Measurements from ENCODE around the gene BAHCC1. TPM values are rescaled to one million over a fixed set of nuclear protein-coding genes. Genes with fewer than 3 reads are reported as not detected.

The BAHCC1 gene
- total RNA-seq, 2 experiments from 2014 or later: 0.08 to 0.25 TPM

- Mint-ChIP-seq H3K27ac (no peak overlapping the region), H3K4me3 (no peak overlapping the region), H3K27me3 (peaks cover 17% of the 10 kb centered on the region), H3K4me1 (no peaks in the 10 kb centered on the region), H3K36me3 (no peaks in the 10 kb centered on the region), H3K9me3 (no peaks in the 10 kb centered on the region)
- no peak for DNase-seq
These were observed 15.1 kb upstream of the BAHCC1 start for GRCh38 chr17:81380131-81380530.

DNA sequence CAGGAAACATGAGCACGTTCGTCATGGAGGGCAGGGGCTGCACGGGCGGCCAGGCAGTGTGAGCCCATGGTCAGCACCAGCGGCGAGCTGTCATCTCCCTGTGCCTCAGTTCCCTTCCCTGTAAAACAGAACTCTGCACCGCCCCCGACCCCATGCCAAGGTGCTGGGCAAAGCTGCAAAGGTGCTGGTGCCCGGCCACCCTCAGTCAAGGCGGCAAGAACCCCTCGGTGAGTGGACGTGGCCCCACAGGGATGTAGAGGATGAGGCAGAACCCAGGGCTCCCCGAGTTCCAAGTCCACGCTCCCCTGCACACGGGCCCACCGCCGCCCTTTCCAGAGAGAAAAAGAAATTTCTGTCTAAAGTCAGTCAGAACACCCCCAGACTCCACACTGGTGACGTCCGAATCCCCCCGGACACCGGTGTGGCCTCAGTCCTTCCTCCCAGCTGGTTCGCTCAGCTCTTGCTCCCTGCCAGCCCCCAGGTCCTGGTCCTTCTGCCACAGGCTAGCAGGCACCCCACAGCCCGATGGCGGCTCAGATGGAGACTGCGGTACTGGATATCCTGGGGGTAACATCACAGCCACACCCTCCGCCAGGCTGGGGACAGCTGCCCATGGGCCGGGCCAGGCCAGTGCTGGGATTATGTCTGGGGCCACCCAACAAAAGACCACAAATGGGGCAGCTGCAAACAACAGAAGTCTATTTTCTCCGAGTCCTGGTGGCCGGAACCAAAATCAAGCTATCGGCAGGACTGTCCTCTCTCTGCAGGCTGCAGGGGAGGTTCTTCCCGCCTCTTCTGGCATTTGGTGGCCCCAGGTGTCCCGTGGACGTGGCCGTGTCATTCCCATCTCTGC, 14.4 kb upstream of the BAHCC1 start:
- Mint-ChIP-seq H3K4me3 (no peak overlapping the region), H3K9me3 (no peaks in the 10 kb centered on the region), H3K27me3 (peaks cover 25% of the 10 kb centered on the region), H3K36me3 (no peaks in the 10 kb centered on the region), H3K27ac (no peak overlapping the region), H3K4me1 (no peaks in the 10 kb centered on the region)
- DNase-seq: no peak

GRCh38 chr17:81381632-81382577, 13.4 kb upstream of the BAHCC1 start:
- Mint-ChIP-seq H3K4me3 (no peak overlapping the region), H3K4me1 (peaks cover 1% of the 10 kb centered on the region), H3K27ac (no peak overlapping the region), H3K27me3 (peaks cover 31% of the 10 kb centered on the region), H3K9me3 (no peaks in the 10 kb centered on the region), H3K36me3 (no peaks in the 10 kb centered on the region)
- no peak for DNase-seq

DNA sequence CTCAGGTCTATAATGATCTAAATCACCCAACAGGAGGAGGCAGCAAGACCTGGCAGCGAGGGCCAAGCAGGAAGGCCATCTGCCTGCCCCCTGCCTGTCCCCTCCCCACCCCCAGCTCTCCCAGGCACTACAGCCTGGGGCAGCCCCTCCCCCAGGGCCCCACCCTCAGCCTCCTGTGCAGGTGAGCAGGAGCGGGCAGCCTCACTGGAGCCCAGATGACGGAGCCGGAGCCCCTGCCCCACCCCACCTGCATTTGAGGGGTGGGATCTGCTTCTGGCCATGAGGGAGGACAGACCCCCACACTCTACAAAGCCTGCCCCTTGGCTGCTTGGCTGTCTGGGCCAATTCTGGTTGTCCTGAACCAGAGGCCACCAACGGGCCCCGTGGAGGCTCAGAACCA, 12.4 kb upstream of the BAHCC1 start:
- Mint-ChIP-seq H3K4me1 (peaks cover 1% of the 10 kb centered on the region), H3K27ac (no peak overlapping the region), H3K9me3 (no peaks in the 10 kb centered on the region), H3K27me3 (peaks cover 33% of the 10 kb centered on the region), H3K4me3 (no peak overlapping the region), H3K36me3 (no peaks in the 10 kb centered on the region)
- DNase-seq: no peak

- peaks cover 1% of the 10 kb centered on the region for H3K4me1 Mint-ChIP-seq
- H3K36me3 Mint-ChIP-seq: no peaks in the 10 kb centered on the region
- no peak overlapping the region for H3K4me3 Mint-ChIP-seq
- DNase-seq: no peak
- H3K27ac Mint-ChIP-seq: no peak overlapping the region
- H3K27me3 Mint-ChIP-seq: peaks cover 42% of the 10 kb centered on the region
- H3K9me3 Mint-ChIP-seq: no peaks in the 10 kb centered on the region
These were observed 11.5 kb upstream of the BAHCC1 start for GRCh38 chr17:81383504-81384421.

DNA sequence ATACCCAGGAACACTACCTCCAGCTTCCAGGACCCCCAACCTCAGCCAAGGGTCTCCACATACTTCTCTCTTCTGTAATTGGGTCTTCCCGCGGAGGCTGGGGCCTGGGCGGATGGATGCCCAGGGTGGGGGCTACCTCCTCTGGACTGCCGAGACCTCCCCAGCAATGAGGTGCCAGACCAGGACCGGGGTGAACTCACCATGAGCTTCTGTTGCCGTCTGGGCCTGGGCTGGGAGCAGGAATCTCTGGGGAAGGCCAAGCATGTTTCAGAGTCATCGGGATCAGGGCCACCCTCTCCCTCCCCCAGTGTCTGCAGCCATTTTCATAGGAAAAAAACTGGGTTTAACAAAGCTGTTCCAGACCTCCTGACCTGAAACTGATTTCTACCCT, 10.3 kb upstream of the BAHCC1 start:
- no peak overlapping the region for H3K27ac Mint-ChIP-seq
- no peaks in the 10 kb centered on the region for H3K36me3 Mint-ChIP-seq
- DNase-seq: no peak
- no peaks in the 10 kb centered on the region for H3K9me3 Mint-ChIP-seq
- peaks cover 1% of the 10 kb centered on the region for H3K4me1 Mint-ChIP-seq
- peaks cover 52% of the 10 kb centered on the region for H3K27me3 Mint-ChIP-seq
- no peak overlapping the region for H3K4me3 Mint-ChIP-seq

DNA sequence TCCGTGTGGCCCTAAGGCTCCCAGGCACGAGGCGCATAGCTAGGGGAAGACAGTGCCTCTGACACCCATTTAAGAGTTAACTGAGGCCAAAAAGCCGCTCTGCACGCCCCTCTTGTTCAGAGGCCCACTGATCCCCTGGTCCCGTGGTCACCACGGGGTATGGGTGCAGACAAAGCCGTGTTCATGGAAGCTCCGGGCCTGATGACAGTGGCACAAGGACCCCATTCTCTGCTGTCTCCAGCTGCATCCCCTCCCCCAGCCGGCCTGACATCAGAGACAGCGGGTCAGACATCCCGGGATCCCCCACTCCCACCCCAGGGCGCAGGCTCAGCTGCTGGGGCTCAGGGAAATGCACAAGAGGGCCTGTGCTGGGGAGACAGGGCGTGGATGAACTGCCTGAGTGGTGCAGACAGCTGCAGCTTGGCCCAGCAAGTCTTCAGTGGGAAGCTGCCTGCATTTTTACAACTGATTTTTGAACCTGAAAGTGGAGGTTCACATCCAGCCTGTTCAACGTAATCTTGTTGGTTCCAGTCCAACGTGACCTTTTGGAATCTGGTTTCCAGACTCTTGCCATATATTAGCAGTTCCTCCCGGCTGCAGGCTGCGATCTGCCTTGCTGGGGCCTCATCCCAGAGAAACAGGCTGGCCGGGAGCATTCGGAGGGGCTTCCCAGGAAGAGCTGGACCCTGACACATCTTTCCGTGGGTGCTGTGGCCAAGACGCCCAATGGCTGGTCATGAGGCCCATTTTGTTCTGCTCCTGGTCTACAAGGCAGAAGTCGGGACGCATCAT, 9.7 kb upstream of the BAHCC1 start:
- DNase-seq: no peak
- no peaks in the 10 kb centered on the region for H3K36me3 Mint-ChIP-seq
- no peak overlapping the region for H3K4me3 Mint-ChIP-seq
- H3K27ac Mint-ChIP-seq: no peak overlapping the region
- peaks cover 1% of the 10 kb centered on the region for H3K4me1 Mint-ChIP-seq
- H3K27me3 Mint-ChIP-seq: peaks cover 58% of the 10 kb centered on the region
- no peaks in the 10 kb centered on the region for H3K9me3 Mint-ChIP-seq

DNA sequence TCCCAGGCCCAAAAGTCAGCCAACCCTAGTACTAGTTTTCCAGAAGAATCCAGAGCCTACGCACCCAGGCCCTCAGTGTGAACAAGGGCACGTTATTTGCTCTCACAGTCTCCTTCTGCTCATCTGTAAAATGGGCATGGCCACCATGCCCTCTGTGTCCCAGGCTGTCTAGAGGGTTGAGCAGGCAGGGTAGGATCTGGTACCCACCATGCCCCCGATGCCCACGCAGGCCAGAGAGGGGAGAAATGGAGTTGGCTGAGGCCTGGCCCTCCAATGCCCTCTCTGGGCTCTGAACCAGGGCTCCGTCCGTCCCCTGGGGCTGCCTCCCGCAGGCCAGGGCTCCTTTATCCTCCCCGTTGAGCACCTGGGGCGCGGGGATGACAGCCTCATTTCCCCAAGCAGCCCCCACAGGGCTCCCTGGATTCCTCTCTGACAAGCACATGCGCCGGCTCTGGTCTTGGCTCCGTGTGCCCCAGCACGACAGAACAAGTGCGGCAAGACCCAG, 9.1 kb upstream of the BAHCC1 start:
- H3K27me3 Mint-ChIP-seq: peaks cover 59% of the 10 kb centered on the region
- H3K27ac Mint-ChIP-seq: peak overlapping the region; percentile 35
- peaks cover 1% of the 10 kb centered on the region for H3K4me1 Mint-ChIP-seq
- no peaks in the 10 kb centered on the region for H3K9me3 Mint-ChIP-seq
- peak overlapping the region; percentile 37 for H3K4me3 Mint-ChIP-seq
- DNase-seq: no peak
- H3K36me3 Mint-ChIP-seq: no peaks in the 10 kb centered on the region

GRCh38 chr17:81386646-81387099, 8.6 kb upstream of the BAHCC1 start:
- Mint-ChIP-seq H3K36me3 (no peaks in the 10 kb centered on the region), H3K4me3 (peak overlapping the region; percentile 37), H3K27me3 (peaks cover 59% of the 10 kb centered on the region), H3K27ac (no peak overlapping the region), H3K9me3 (no peaks in the 10 kb centered on the region), H3K4me1 (peaks cover 1% of the 10 kb centered on the region)
- DNase-seq: peak; percentile 50

GRCh38 chr17:81387100-81388090, 7.9 kb upstream of the BAHCC1 start:
- peaks cover 66% of the 10 kb centered on the region for H3K27me3 Mint-ChIP-seq
- peak; percentile 73 for DNase-seq
- peak overlapping the region; percentile 72 for H3K27ac Mint-ChIP-seq

DNA sequence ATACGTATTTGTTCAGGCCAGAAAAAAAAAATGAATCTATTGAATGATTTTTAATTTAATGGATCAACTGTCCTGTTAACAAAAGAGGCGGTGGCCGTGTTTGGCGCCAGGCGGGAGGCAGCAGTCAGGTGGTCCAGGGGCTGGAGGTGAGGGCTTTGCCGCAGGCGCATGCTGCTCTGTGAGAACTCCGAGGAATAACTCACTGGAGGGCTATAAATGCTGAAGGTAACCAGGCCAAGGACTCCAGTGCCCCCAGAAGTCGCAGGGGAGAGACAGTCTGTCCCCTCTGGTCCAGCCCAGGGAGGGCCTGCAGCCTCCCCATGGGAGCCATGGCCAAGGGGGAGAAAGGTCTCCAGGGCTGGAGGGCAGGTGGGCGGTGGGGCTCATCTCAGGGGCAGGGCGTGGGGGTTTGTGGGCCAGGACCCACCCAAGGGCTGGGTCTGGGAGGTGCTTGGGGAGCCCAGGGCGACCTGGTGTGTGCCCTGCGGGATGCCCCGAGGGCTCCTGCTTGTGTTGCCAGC, 7.1 kb upstream of the BAHCC1 start:
- Mint-ChIP-seq H3K4me1 (peaks cover 1% of the 10 kb centered on the region), H3K36me3 (no peaks in the 10 kb centered on the region), H3K27ac (no peak overlapping the region), H3K9me3 (no peaks in the 10 kb centered on the region), H3K27me3 (peaks cover 72% of the 10 kb centered on the region), H3K4me3 (no peak overlapping the region)
- no peak for DNase-seq

More at GRCh38 chr17:81387100-81388090, 7.9 kb upstream of the BAHCC1 start:
- no peaks in the 10 kb centered on the region for H3K36me3 Mint-ChIP-seq
- peaks cover 1% of the 10 kb centered on the region for H3K4me1 Mint-ChIP-seq
- H3K9me3 Mint-ChIP-seq: no peaks in the 10 kb centered on the region
- peak overlapping the region; percentile 72 for H3K4me3 Mint-ChIP-seq

- Mint-ChIP-seq H3K27ac (no peak overlapping the region), H3K9me3 (no peaks in the 10 kb centered on the region), H3K4me1 (peaks cover 1% of the 10 kb centered on the region), H3K4me3 (no peak overlapping the region), H3K36me3 (no peaks in the 10 kb centered on the region), H3K27me3 (peaks cover 73% of the 10 kb centered on the region)
- no peak for DNase-seq
These were observed 6.5 kb upstream of the BAHCC1 start for GRCh38 chr17:81388612-81389367.

All from activated naive CD8-positive, alpha-beta T cell treated with anti-CD3 and anti-CD28 coated beads for 36 hours (primary cell).